GM23248 (cell line): ENCODE measurements around the gene DENND1C. TPM values are rescaled to one million over a fixed set of nuclear protein-coding genes. Genes with fewer than 3 reads are reported as not detected.

Experiments used
- DNase-seq: peaks from one replicate; pipeline ENCODE4 v3.0.0-alpha.2; 2015
- H2AFZ ChIP-seq: fragments of 200-600 bp; sonication (generic); 2 replicates; pipeline ENCODE4 v1.6.1; 2016; ENCODE audit warnings: antibody characterized with exemption
- H3F3A ChIP-seq: fragments of 200-600 bp; sonication (generic); 2 replicates; pipeline ENCODE4 v1.6.1; 2016; ENCODE audit warnings: mild to moderate bottlenecking, antibody characterized with exemption, mixed run types; ENCODE audit not compliant: insufficient read depth
- H3K27ac ChIP-seq: fragments of 200-600 bp; sonication (generic); 2 replicates; pipeline ENCODE4 v1.5.1; 2016; ENCODE audit warnings: mild to moderate bottlenecking
- H3K27me3 ChIP-seq: fragments of 200-600 bp; sonication (generic); replicated peaks from 2 replicates; pipeline ENCODE4 v1.6.1; 2016; ENCODE audit warnings: mild to moderate bottlenecking; ENCODE audit not compliant: insufficient read depth
- H3K36me3 ChIP-seq: fragments of 200-600 bp; sonication (generic); 2 replicates; pipeline ENCODE4 v1.6.1; 2016; ENCODE audit warnings: low read depth, mild to moderate bottlenecking
- H3K4me1 ChIP-seq: fragments of 200-600 bp; sonication (generic); 2 replicates; pipeline ENCODE4 v1.6.1; 2016; ENCODE audit warnings: mild to moderate bottlenecking; ENCODE audit not compliant: insufficient read depth
- H3K4me2 ChIP-seq: fragments of 200-600 bp; sonication (generic); one replicate; pipeline ENCODE4 v1.6.1; 2016; ENCODE audit warnings: mild to moderate bottlenecking; ENCODE audit not compliant: unreplicated experiment
- H3K4me3 ChIP-seq: fragments of 200-600 bp; sonication (generic); 2 replicates; pipeline ENCODE4 v1.5.1; 2016; ENCODE audit warnings: mild to moderate bottlenecking
- H3K79me2 ChIP-seq: fragments of 200-600 bp; sonication (generic); 2 replicates; pipeline ENCODE4 v1.6.1; 2016; ENCODE audit warnings: mild to moderate bottlenecking; ENCODE audit not compliant: insufficient read depth
- H3K9ac ChIP-seq: fragments of 200-600 bp; sonication (generic); 2 replicates; pipeline ENCODE4 v1.6.1; 2016; ENCODE audit warnings: mild to moderate bottlenecking
- H3K9me2 ChIP-seq: fragments of 200-600 bp; sonication (generic); 2 replicates; pipeline ENCODE4 v1.6.1; 2016; ENCODE audit warnings: mixed run types, mild to moderate bottlenecking, moderate library complexity; ENCODE audit not compliant: insufficient read depth
- H3K9me3 ChIP-seq: fragments of 200-600 bp; sonication (generic); one replicate; pipeline ENCODE4 v1.6.1; 2017; ENCODE audit warnings: low read depth
- H4K20me1 ChIP-seq: fragments of 200-600 bp; sonication (generic); 2 replicates; pipeline ENCODE4 v1.6.0; 2016; ENCODE audit not compliant: insufficient read depth
- EZH2 ChIP-seq: fragments of 200-600 bp; sonication (generic); IDR thresholded peaks from 2 replicates; pipeline ENCODE4 v1.6.1; 2018; ENCODE audit warnings: antibody characterized with exemption, mild to moderate bottlenecking; ENCODE audit not compliant: insufficient read depth, poor library complexity, severe bottlenecking
- EZH2phosphoT487 ChIP-seq: fragments of 200-600 bp; sonication (generic); IDR thresholded peaks from 2 replicates; pipeline ENCODE4 v1.6.1; 2018; ENCODE audit warnings: antibody characterized with exemption, moderate library complexity, mild to moderate bottlenecking, low read depth; ENCODE audit not compliant: insufficient read depth
- WGBS, 2 experiments: methylation state at CpG; one replicate each; pipeline ENCODE4 v1.1.6; 2015 to 2017; ENCODE audit warnings: low lambda C conversion rate in 2 of 2, low coverage in 1 of 2; ENCODE audit errors: missing lambda C conversion rate in 2 of 2; 5-methylcytosine and 5-hydroxymethylcytosine counted together
- in situ Hi-C: fragments of 300-500 bp; cut with MboI; formaldehyde crosslinking; loops from 2 replicates; pipeline ENCODE4 v1.15.0; 2020
- polyA plus RNA-seq: library from polyadenylated mRNA; unstranded; fragments of >200 nt; fragmentation: Nextera tagmentation; extraction: Ambion mirVana; gene quantifications from 2 replicates; pipeline ENCODE4 v1.2.1, GENCODE V29; 2016
- total RNA-seq: library from RNA; depleted of rRNA; stranded (reverse); fragments of >200 nt; shearing (Covaris generic); gene quantifications from 2 replicates; pipeline ENCODE4 v1.2.3, GENCODE V29; 2014

DENND1C gene
- total and polyA plus RNA-seq, 2 experiments from 2014 or later, result not detected

DNA sequence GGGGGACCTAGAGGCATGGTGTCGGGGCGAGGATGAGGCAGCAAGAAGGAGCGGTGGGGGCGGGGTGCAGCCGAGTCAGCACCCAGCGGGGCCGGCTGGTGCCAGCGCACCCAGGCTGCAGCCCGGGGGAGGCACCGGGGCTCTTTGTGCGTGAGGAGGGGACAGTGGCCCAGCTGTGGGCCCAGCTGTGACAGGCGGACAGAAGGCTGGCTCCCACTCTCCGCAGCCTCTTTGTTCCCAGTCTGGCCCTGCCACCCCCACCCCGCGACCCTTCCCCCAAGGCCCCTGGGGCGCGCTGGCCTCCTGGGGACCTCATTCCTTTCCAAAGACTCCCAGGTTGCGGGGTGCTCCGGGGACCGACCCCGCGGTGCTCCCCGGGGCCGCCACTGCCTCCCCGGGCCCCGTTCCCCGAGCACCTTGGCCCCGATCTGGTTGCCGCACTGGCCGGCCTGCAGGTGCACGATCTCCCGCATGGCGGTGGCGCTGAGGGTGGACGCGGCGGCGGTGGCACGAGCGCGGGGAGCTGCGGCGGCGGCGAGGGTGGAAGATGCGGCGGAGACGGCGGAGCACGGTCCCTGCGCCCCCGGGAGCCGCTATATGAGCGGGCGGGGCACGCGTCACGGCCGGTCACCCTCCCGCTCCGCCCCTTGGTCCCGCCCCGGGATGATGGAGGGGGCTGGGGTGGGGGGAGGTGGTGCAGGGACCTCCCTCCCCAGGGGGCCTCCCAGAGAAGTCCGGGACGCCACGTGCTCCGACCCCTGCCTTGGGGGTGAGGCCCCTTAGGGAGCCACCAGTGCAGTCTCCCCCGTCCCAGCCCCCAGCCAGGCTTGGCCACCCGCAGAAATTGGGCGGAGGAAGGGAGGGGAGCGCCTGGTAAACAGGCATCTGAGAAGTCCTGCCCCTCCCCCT lies 20.4 kb upstream of the DENND1C start, which contains the start of gene TUBB4A:
TSS of gene TUBB4A (minus strand) at position 570 of the 909 bp plus-strand sequence. CDS start at position 473, 97 bp downstream.
- WGBS, 2 experiments, result 1 to 2% methylated on average over 50 to 64 of the region's 71 CpGs
- H2AFZ ChIP-seq, result no peak within 1 kb of the TSS
- DNase-seq, result no peak
- no peaks in the 10 kb centered on the region for H3F3A ChIP-seq
- no peaks in the 10 kb centered on the region for H3K79me2 ChIP-seq
- peaks cover 32% of the 10 kb centered on the region for H3K27me3 ChIP-seq
- H3K4me1 ChIP-seq, result no peaks in the 10 kb centered on the region
- H4K20me1 ChIP-seq, result no peaks in the 10 kb centered on the region
- no peaks in the 10 kb centered on the region for H3K36me3 ChIP-seq
- H3K27ac ChIP-seq, result no peak within 1 kb of the TSS
- no peaks in the 10 kb centered on the region for H3K9me2 ChIP-seq
- TF ChIP-seq EZH2, result no peak
- no peak for TF ChIP-seq EZH2phosphoT487
- H3K4me2 ChIP-seq, result no peak within 1 kb of the TSS
- in situ Hi-C loops, result no loop called here
- H3K9ac ChIP-seq, result no peak within 1 kb of the TSS
- peak within 1 kb of the TSS; percentile 44 for H3K4me3 ChIP-seq
- no peaks in the 10 kb centered on the region for H3K9me3 ChIP-seq

DNA sequence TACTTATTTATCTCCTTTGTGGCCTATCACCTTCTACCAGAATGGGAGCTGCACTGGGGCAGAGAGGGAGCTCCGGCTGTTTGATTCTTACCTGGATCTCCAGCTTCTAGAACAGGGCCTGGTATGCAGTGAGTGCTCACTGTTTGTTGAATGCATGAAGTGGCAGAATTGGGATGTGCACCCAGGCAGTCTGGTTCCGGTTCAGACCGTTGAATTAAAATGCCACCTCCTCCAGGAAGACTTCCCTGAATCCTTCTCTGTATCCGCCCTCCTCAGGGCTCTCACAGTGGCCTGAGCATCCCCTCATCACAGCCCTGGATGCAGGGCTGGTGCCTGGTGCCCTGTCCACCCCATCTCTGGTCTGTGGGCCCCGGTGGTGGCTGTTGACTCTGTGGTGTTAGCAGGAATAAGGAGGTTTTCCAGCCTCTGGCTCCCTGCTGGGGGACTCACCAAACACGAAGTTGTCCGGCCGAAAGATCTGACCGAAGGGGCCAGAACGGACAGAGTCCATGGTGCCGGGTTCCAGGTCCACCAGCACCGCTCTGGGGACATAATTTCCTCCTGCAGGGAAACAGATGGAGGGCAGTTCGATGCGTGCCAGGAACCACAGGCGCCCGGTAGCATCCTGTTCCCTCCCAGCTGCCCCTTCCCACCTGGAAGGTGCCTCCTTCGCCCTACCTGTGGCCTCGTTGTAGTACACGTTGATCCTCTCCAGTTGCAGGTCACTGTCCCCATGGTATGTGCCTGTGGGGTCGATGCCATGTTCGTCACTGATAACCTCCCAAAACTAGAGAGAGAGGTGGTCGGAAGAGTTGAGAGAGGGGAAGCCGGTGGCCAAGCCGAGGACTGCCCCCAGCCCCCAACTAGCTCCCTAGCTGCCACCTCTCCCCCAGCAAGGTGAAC lies 19.5 kb upstream of the DENND1C start:
- Histone ChIP-seq H3K79me2 (no peaks in the 10 kb centered on the region), H3K27ac (no peak overlapping the region), H3K9me3 (no peaks in the 10 kb centered on the region), H4K20me1 (no peaks in the 10 kb centered on the region), H2AFZ (no peak overlapping the region), H3K9me2 (no peaks in the 10 kb centered on the region), H3K4me2 (no peak overlapping the region), H3K9ac (no peak overlapping the region), H3K27me3 (peaks cover 32% of the 10 kb centered on the region), H3F3A (no peaks in the 10 kb centered on the region), H3K36me3 (no peaks in the 10 kb centered on the region), H3K4me1 (no peaks in the 10 kb centered on the region), H3K4me3 (no peak overlapping the region)
- TF ChIP-seq EZH2phosphoT487, result no peak
- TF ChIP-seq EZH2, result no peak
- in situ Hi-C loops, result no loop called here
- WGBS, 2 experiments, result 60 to 61% methylated on average over 23 to 24 of the region's 24 CpGs
- DNase-seq, result no peak

DNA sequence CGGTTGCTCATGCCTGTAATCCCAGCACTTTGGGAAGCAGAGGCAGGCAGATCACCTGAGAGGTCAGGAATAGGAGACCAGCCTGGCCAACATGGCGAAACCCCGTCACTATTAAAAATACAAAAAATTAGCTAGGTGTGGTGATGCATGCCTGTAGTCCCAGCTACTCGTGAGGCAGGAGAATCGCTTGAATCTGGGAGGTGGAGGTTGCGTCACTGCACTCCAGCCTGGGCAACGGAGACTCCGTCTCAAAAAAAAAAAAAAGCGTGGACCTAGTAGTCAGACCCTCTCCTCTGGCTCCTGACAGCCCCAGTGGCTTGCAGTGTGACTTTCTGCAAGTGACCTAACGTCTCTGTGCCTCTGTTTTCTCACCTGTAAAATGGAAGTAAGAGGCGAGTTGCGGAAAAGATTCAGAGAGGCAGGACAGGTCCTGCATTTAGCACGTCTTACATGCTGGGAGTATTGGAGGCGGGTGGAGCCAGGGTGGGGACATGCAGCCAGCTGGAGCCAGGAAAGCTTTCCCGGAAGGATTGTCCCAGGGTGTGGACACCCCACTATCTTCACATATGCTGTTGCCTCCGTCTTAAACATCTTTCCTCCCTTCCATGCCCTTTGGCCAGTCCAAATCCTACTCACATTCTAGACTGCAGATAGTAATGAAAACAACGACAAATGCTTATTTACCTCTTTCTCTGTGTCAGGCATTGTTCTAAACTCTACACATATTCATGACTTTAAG lies 17.6 kb upstream of the DENND1C start:
- in situ Hi-C loops, result no loop called here
- TF ChIP-seq EZH2, result no peak
- TF ChIP-seq EZH2phosphoT487, result no peak
- Histone ChIP-seq H3K4me1 (no peaks in the 10 kb centered on the region), H3K27me3 (peaks cover 32% of the 10 kb centered on the region), H2AFZ (no peak overlapping the region), H3K9ac (no peak overlapping the region), H3K9me2 (no peaks in the 10 kb centered on the region), H3K4me2 (no peak overlapping the region), H3K4me3 (no peak overlapping the region), H3K27ac (no peak overlapping the region), H3F3A (no peaks in the 10 kb centered on the region), H3K79me2 (no peaks in the 10 kb centered on the region), H3K9me3 (no peaks in the 10 kb centered on the region), H4K20me1 (no peaks in the 10 kb centered on the region), H3K36me3 (no peaks in the 10 kb centered on the region)
- 47 to 49% methylated on average over 17 of the region's 17 CpGs for WGBS, 2 experiments
- DNase-seq, result no peak

DNA sequence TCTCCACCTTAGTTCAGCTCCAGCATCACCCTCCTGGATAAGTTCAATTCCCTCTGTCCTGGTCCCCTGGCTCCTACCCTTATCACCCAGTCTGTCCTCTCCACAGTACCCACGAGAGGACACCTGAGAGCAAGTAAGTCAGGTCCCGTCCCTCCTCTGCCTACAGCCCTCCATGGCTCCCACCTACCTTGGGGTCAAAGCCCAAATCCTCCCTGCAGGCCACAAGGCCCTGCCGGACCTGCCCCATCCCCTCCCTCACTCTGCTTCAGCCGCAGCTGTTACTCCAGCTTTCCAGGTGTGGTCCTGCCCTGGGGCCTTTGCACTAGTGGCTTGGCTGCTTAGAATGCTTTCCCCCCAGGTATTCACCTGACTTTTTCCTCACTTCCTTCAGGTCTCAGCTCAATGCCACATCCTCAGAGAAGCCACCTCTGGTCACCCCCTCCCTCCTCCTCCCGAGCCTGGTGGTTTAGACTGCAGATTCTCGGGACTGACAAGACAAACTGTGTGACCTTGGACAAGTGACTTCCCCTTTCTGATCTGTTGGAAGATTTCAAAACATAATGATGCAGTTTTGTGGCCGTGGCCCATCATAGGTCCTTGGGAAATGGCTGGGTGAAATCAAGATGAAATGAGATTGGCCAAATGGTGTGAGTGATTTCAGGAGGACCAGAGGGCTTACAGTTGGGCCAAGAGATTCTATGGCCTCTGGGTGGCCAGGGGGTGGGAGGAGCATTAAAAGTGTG lies 16.9 kb upstream of the DENND1C start:
- Histone ChIP-seq H3K27ac (no peak overlapping the region), H3K9ac (no peak overlapping the region), H3K79me2 (no peaks in the 10 kb centered on the region), H3K4me1 (no peaks in the 10 kb centered on the region), H3K4me3 (no peak overlapping the region), H4K20me1 (no peaks in the 10 kb centered on the region), H3K9me3 (no peaks in the 10 kb centered on the region), H3K36me3 (no peaks in the 10 kb centered on the region), H3K9me2 (no peaks in the 10 kb centered on the region), H3K27me3 (peaks cover 32% of the 10 kb centered on the region), H3K4me2 (no peak overlapping the region), H3F3A (no peaks in the 10 kb centered on the region), H2AFZ (no peak overlapping the region)
- TF ChIP-seq EZH2 (no peak), EZH2phosphoT487 (no peak)
- 63 to 67% methylated on average over 7 of the region's 7 CpGs for WGBS, 2 experiments
- DNase-seq, result no peak
- in situ Hi-C loops, result no loop called here
